ENCODE data around the gene DHRS7B.
"Not testable (repeated sequence)": the region's sequence is repeated elsewhere in the genome, so short reads cannot be mapped to it uniquely, and the experiment has no call there.

The DHRS7B gene

GRCh38 chr17:21126645-21127508 lies at the start of gene DHRS7B:
TSS of gene DHRS7B (plus strand) at chr17:21126964. CDS start at chr17:21126972, 8 bp downstream.
- peak; percentile 97 for DNase-seq

- DNase-seq: no peak
Observed at GRCh38 chr17:21077281-21077680, 49.5 kb upstream of the DHRS7B start.

GRCh38 chr17:21078016-21078780 lies 48.6 kb upstream of the DHRS7B start:
- no peak for DNase-seq

GRCh38 chr17:21079196-21079595 lies 47.6 kb upstream of the DHRS7B start:
- no peak for DNase-seq

GRCh38 chr17:21082001-21082436 lies 44.7 kb upstream of the DHRS7B start:
- no peak for DNase-seq

- not testable (repeated sequence) for DNase-seq
Observed at GRCh38 chr17:21085280-21085679, 41.5 kb upstream of the DHRS7B start.

GRCh38 chr17:21085707-21086106 lies 41.1 kb upstream of the DHRS7B start:
- DNase-seq: no peak

- DNase-seq: no peak
Observed at GRCh38 chr17:21089145-21089544, 37.6 kb upstream of the DHRS7B start.

GRCh38 chr17:21089933-21090901 lies 36.5 kb upstream of the DHRS7B start:
- no peak for DNase-seq

GRCh38 chr17:21090902-21091618 lies 35.7 kb upstream of the DHRS7B start:
- DNase-seq: no peak

GRCh38 chr17:21094298-21094704 lies 32.5 kb upstream of the DHRS7B start:
- no peak for DNase-seq

- DNase-seq: no peak
Observed at GRCh38 chr17:21095735-21096134, 31.0 kb upstream of the DHRS7B start.

GRCh38 chr17:21096874-21097273 lies 29.9 kb upstream of the DHRS7B start:
- DNase-seq: no peak

- DNase-seq: peak; percentile 49 to 50
Observed at GRCh38 chr17:21098934-21099689, 27.7 kb upstream of the DHRS7B start.

- DNase-seq: no peak
Observed at GRCh38 chr17:21100636-21101035, 26.1 kb upstream of the DHRS7B start.

- no peak for DNase-seq
Observed at GRCh38 chr17:21104608-21105007, 22.2 kb upstream of the DHRS7B start.

- no peak for DNase-seq
Observed at GRCh38 chr17:21105064-21105894, 21.5 kb upstream of the DHRS7B start.

GRCh38 chr17:21106316-21106715 lies 20.4 kb upstream of the DHRS7B start:
- DNase-seq: no peak

- not testable (repeated sequence) for DNase-seq
Observed at GRCh38 chr17:21107067-21107650, 19.6 kb upstream of the DHRS7B start.

- DNase-seq: no peak
Observed at GRCh38 chr17:21108651-21109050, 18.1 kb upstream of the DHRS7B start.

All from stimulated activated CD4-positive, alpha-beta T cell treated with anti-CD3 and anti-CD28 coated beads, Interleukin-4, amount 100 ng/mL, for 4 hours (primary cell).